Dermis blood vessel endothelial cell (primary cell): ENCODE results near the gene SKP2. TPM values are rescaled to one million over a fixed set of nuclear protein-coding genes. Genes with fewer than 3 reads are reported as not detected.
A peak's percentile ranks its signal among the peaks of the same experiment; 100 is the strongest.
"Not testable (repeated sequence)": the region's sequence is repeated elsewhere in the genome, so short reads cannot be mapped to it uniquely, and the experiment has no call there.

Experiments
- DNase-seq: peaks from one replicate; pipeline ENCODE4 v3.0.0; 2010
- total RNA-seq: library from RNA; depleted of rRNA; stranded (reverse); fragments of >200 nt; gene quantifications from 2 replicates; pipeline ENCODE4 v1.2.3, GENCODE V29; 2014

Gene SKP2
- total RNA-seq, 1 donor from 2014 or later, result 32.3 TPM

DNA sequence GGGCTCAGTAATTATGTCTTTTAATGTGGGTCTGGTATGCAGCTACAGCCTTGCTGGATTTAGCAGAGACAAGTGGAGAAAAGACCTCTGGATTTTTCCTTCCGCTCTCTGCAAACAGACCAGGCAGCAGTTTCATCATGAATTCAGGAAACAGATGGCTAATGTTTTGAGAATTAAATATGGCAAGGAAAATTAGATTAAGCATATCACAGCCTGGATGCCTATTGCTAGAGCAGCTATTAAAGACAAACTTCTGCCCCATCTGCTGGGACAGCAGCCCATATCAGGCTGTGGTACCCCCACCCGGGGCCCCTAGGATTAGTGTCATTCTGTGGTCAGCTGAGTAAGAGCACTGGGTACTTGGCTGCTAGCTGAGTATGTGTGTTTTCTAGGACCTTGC is 6.2 kb downstream of the SKP2 start:
- DNase-seq, result peak; percentile 49

DNA sequence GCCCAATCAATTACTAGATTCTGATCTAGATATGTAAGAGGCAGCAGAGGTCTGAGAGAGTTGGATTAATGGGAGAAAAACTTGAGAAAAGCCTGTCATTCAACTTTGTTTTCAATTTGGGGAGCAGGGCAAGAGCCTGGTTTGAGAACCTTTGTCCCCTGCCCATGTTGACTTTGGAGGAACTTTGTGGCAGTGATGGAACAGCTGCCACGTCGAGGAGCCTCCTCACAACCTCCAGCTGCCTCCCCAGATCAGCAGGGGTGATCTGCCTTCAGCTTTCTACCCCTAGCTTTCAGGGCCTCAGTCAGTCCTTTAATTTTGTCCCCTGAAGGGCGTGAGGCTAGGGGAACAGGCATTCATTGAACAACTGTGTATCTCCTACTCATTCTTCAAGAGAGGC is 8.7 kb downstream of the SKP2 start:
- no peak for DNase-seq

DNA sequence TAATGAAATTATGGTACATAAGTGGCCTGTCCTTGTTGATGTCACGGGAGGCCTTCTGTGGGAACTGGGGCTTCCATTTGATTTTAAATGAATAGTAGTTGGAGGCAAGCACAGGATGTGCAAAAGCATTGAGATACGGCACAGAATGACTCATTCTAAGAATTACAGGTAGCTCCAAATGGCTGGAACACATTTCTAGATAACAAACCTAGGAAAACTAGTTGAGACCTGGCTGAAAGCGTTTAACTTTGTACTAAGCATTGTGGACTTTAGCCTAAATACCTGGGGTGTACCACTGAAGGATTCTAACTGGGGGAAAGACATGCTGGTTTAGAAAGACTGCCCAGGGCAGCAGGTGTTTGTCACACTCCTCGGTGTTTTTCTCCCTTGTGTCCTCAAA is 9.4 kb downstream of the SKP2 start:
- DNase-seq, result no peak

DNA sequence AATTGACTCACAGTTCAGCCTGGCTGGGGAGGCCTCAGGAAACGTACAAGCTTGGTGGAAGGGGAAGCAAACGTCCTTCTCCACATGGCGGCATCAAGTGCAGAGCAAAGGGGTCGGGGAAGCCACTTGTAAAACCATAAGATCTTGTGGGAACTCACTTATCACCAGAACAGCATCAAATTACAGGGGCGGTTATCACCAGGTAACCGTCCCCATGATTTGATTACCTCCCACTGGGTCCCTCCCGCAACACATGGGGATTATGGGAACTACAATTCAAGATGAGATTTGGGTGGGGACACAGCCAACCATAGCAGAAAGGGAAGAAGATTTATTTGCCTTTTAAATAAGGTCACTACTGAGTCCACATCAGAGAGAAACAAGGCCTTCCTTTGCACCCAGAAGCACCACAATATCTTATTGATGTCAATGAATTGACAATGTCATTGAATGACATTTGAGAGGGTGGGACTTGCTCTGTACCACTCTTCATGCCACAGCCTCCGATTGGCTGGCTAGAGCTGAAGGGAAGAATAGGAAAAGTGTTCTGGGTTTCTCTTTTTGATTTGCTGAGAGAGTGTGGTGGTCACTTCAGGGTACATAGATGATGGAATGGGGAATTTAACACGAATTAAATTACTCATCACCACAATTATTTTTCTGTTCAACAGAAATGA is 11.0 kb downstream of the SKP2 start:
- DNase-seq, result no peak

DNA sequence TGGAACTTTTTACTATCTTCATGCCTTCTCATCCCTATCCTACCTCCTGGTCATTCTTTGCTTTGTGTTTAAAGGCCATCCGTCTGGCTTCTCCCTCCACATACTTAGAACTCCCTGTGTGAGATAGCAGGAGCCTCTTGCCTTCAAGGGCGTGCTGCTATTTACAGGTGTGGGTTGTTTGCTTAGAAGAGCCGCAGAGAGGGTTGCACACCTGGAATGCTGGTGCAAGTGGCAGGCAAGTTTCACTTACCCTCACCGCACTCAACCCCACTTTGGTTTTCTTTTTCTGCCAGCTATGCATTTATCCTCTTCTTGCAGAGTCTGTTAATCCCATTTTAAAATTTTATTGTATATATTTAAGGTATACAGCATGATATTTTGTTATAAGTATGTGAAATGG is 12.6 kb downstream of the SKP2 start:
- no peak for DNase-seq

DNA sequence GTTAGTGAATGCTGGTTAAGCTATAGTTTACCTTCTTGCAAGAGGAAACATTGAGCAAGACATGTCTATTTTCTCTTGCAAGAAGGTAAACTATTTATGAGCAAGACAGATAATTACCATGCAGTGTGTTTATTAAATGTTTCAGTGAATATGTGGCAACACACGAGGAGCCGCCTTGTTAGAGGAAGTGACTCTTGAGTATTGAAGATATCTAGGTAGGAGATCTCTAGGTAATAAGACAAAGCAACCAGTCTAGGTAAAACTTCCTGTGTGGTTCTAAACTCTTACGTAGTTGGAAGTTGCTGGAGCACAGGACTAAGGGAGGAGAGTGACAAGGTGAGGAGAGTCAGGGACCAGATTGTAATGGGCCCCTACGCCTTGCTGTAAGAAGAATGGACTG is 16.8 kb downstream of the SKP2 start:
- no peak for DNase-seq

DNA sequence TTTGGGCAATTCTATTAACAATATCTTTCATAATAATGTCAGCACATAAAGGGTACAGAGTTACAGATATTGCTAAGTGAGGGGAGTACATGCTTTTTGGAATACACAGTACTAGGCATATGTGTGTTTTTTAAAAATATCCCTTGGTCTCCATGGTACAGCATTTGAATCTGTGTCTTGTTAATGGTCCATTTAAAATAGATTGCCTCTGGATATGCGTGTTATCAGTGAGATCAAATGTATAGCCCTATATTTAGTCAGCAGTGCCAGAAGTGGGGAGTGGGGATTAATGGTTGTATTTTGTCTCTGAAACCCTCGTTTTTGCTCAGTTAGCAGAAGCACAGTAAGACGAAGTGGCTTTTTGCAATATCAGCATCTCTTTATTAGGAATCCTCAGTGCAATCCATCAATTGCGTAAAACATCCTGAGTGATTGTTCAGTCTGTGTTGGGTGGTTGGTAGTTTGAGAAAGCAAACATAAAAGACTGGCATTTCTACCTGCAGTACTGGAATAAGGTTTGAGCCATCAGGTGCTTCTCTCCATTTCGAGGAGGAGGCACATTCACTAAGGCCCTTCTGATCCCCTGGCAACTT is 19.0 kb downstream of the SKP2 start:
- no peak for DNase-seq

DNA sequence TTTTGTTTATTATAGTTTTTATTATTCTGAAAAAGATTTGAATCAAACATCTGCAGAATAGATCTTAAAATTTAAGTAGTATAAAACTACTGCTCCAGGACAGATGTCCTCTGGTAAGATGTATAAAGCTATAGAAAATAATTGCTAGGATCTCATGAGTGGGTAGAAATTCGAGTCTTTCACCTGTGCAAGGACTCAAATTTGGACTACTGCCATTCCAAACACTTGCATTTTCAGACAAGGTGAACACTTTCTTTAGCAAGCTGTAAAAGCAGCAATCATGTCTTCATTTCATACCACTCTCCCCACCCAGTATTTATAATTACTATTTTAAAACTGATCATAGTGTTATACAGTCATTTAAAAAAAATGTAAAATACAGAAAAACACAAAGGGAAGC is 20.7 kb downstream of the SKP2 start:
- no peak for DNase-seq

DNA sequence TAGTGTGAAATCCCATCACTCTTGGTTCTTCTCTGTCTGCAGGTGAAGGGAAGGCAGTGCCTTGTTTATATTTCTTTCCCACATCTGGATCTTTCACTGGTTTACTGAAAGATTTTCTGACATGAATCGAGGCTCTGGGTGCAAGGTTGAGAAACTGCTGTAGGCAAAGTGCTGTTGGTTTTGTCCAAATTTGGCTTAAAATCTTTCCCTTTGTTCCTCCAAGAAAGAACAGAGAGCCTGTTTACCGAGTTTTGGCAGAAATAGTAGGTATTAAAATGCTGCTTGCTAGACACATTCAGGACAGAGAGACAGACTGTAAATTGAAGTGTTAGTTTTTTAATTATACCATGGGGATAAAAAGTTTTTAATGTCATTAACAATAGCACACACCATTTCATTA is 21.5 kb downstream of the SKP2 start:
- no peak for DNase-seq

DNA sequence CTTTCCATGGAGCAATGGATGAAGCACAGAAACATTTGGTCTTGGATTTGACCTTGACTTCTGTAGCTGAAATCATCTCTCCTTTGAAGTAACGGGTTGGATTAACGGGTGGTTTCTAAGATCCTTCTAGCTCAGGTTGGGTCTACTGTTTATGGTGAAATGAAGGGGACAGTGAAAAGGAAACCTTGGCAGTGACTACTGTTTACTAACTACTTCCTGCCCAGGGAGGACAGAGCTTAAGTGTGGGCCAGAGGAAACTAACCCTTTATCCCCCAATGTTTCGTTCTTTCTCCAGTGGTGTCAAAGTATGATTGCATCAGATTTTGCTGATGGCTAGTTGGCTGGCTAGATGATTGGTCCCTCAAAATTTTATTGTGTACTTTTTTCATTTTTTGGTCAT is 22.2 kb downstream of the SKP2 start:
- DNase-seq, result no peak

DNA sequence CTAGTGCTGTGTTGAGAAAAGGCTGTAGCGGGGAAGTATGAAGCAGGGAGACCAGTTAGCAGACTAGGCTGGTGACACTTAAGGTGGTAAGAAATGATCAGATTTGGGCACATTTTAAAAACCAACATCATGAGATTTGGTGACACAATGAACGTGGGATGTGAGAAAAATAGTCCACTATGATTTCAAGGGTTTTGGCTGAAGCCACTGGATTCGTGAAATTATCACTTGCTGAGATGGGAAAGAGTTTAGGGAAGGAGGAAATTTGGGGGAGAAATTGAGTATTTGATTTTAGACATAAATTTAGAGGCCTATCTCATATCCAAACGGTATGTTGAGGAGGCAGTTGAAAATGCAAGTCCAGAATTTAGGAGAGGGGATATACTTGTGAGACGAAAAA is 23.1 kb downstream of the SKP2 start:
- no peak for DNase-seq

DNA sequence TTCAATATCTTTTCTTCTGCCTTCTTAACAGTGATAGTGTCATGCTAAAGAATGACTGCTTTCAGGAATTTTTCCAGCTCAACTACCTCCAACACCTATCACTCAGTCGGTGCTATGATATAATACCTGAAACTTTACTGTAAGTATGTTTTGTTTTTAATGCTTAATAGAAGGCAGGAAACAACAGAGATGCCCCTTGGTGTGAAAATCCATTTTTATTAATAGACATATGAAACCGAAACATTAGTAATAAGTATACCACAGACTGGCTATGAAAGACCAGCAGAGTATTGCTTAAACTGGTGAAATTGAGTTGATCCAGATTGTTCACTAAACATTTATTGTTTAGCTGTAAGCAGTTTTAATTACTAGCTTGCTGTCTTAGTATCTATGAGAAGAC is 25.2 kb downstream of the SKP2 start:
- no peak for DNase-seq

DNA sequence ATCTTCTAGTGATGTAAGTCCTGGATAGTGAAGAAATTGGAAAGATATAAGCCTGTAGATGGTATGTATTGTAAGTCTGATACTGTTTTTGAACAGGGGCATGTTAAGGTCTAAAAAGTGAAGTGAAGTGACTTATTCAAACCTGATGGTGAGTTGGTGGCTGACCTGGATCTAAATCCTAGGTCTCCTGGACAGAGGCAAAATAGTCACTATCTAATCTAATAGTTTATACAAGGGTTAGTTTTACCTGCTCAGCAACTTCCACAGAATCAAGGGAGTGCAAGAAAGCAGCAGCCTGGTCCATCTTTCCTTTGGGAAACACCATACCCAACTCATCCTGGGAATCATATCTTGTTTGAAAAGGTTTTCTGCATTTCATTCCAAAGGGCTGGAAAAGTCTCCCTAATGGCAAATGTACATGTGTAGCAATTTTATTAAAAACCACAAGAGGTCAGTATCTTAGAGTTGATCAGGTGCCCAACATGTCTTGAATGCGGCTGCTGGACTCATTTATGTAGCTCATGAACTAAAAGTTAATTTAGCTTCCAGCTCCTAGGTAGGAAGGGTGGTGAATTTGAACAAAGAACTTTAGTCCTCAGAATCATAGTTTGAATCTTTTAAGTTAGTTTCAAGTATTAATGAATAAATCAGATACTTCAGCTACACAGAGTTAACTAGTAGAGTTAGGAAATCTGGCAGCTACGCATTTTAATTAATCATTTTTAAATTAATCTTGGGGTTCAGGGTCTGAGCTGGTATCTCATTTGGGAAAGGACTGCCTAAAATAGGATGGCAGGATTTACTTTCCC is 26.0 kb downstream of the SKP2 start:
- DNase-seq, result peak; percentile 66

DNA sequence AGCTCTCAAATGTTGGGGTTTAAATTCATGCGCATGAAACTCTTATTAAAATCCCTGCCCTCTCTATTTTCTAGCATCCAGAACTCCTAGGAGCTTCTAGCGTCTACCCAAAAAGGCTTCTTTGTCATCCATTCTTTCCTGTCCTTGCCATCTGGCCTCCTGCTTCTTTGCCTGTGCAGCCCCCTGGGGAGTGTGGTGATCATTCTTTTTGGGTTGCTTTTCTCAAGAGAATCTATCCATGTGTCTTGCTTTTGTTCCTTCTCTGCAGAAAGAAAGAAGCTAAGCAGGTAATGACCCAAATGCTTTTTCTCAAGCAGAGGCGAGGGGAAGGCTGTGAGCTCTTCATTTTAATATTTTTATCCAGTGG is 26.6 kb downstream of the SKP2 start:
- DNase-seq, result no peak

DNA sequence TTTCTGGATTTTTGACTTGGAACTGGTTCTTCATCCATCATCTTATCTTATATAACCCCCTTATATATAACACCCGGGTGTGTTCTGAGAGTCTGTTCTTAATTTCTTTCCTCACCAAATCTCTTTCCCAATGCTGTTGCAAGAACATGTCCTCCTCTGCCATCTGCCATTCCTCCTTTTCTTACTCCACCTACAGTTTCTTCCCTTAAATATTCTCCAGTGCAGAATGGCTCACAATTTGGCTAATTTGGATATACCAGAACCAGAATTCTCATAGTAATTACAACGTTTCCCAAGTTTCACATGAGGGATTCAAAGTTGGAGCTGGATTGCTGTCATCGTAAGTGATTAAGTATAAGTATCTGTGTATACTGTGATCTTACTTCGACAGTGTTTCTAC is 28.0 kb downstream of the SKP2 start:
- DNase-seq, result no peak

DNA sequence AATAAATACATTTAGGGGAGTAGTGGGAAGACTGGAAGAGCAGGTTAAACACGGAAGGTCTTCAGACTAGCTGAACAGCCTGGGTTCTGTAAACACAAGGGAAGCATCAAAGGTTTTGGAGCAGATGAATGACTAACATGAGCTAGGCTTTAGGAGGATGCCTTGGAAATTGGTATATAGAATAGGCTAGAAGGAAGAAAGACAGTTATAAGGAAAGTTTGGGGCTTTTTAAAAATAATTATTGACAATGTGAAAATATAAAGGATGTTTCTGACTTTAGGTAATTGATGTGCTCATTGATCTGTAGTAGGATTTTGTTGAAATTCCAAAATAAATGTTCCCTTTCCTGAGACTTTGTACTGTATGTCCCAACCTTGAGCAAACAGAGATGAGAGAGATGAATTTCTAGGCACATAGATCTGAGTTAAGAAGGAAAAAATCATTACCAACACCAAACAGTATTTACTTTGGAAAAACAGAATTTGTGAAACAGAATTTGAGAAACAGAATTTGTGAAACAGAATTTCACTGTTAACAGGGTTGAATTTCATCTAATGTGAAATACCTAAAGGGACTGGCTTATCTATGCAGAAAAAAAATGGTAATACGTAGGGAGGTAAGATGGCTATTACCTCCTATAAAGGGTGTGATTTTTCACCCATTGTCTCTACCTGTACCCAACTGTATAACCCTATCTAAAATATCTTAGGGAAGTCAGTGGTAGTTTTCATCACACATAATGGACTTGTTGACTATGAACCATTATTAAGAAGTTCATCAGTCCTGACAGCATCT is 28.8 kb downstream of the SKP2 start:
- DNase-seq, result no peak

DNA sequence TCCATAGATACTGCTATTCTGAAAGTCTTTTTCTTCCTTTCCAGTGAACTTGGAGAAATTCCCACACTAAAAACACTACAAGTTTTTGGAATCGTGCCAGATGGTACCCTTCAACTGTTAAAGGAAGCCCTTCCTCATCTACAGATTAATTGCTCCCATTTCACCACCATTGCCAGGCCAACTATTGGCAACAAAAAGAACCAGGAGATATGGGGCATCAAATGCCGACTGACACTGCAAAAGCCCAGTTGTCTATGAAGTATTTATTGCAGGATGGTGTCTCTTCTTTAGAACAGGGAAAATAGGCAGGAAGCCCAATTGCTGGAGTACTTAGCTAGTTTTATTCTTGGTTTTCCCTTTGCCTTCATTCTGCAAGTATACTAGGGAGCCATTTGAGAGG is 29.9 kb downstream of the SKP2 start:
- no peak for DNase-seq

DNA sequence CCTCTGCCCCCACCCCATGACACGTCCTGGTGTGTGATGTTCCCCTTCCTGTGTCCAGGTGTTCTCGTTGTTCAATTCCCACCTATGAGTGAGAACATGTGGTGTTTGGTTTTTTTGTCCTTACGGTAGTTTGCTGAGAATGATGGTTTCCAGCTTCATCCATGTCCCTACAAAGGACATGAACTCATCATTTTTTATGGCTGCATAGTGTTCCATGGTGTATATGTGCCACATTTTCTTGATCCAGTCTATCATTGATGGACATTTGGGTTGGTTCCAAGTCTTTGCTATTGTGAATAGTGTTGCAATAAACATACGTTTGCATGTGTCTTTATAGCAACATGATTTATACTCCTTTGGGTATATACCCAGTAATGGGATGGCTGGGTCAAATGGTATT is 32.5 kb downstream of the SKP2 start:
- DNase-seq, result not testable (repeated sequence)

DNA sequence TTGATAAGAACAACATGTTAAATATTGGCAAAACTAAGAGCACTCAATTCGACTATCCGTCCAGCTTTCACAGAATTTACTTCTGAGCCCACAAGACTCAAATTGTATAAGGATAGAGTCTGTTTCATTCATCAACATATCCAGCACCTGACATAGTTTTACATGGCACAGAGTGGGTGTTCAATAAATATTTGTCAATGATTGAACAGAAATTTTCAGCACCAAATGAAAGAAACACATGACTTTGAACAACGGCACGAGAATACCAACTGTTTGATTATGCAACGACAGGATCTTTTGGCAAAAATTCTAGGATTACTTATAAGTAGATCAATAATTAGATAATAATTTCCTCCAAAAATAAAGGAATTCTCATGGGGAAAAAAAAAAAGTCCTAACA is 41.8 kb downstream of the SKP2 start:
- no peak for DNase-seq

DNA sequence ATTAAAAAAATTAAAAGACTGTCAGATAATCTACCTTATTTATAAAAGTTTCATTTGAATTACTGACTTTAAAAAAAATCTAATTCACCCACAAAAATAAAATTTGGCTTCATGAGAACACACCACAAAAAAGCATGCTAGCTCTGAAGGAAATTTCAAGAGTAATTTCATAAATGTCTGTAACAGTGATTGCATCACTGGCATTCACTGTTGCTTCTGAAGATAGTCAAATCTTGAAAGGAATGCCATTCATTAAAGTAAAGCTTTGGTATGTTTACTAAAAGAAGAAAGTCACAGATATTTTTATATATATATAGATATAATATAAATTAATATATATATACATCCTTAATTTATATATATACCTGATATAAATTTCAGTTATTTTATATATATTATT is 46.4 kb downstream of the SKP2 start:
- no peak for DNase-seq

DNA sequence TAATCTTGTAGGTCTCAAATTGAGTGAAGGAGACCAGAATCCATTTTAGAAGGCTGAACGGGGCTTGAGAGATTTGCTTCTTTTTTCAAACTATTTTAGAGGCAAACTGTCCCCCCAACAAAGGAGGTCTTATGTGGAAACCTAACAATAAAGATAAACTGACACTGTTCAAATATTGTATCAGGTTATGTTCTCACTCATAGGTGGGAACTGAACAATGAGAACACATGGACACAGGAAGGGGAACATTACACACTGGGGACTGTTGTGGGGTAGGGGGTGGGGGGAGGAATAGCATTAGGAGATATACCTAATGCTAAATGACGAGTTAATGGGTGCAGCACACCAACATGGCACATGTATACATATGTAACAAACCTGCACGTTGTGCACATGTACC is 46.9 kb downstream of the SKP2 start:
- not testable (repeated sequence) for DNase-seq

DNA sequence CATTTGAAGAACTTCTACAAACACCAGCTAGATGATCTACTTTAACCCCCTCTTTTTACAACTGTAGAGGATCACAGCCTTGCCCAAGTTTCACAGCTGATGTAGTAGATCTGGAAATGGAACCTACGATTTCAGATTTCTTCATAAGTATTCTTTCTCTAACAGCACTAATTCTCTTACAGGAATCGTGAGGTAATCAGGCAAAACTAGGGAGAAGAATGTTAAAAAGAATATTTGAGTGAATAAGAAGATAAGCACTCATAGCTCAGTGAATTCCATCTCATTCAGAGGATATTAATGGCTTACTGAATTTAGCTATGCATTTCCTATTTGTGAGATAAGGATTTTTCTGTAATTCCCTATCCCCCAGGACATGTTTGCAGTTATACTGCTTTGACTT is 47.7 kb downstream of the SKP2 start:
- no peak for DNase-seq

DNA sequence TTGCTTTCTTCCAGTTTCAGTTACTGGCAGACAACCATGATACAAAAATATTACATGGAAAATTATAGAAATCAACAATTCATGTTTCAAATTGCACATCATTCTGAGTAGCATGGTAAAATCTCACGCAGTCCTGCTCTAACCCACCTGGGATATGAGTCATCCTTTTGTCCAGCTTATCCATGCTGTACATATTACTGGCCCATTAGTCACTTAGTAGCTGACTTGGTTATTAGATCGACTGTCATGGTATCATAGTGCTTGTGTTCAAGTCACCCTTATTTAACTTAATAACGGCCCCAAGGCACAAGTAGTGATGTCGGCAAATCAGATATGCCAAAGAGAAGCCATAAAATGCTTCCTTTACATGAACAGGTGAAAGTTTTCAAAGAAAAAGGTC is 48.6 kb downstream of the SKP2 start:
- DNase-seq, result peak; percentile 56
